Measurements from ENCODE around the gene RBM33. TPM values are rescaled to one million over a fixed set of nuclear protein-coding genes. Genes with fewer than 3 reads are reported as not detected.

RBM33 gene
- total and polyA plus RNA-seq, 8 donors = 14.6 to 40.1 (median 32.7) TPM

- ATAC-seq (peak in 1 of 4 donors; percentile 7), DNase-seq (no peak), FAIRE-seq (no peak)
- H3K4me3 ChIP-seq = no peak overlapping the region
- peaks cover 0 to 23% (median 13%) of the 10 kb centered on the region in 3 donors for H3K4me1 ChIP-seq
- H3K27me3 ChIP-seq = no peaks in the 10 kb centered on the region
- intact Hi-C loops (cut with DNase I) = no loop called here
- whole genome bisulfite sequencing, 2 donors = 90 to 92% methylated on average over 10 of the region's 10 CpGs
- H3K27ac ChIP-seq = no peak overlapping the region
- peaks cover 0 to 3% (median 2%) of the 10 kb centered on the region in 3 donors for H3K36me3 ChIP-seq
- TF ChIP-seq CTCF (IDR thresholded peaks at IDR 0.05) = no peak
- no peaks in the 10 kb centered on the region for H3K9me3 ChIP-seq
Observed at GRCh38 chr7:155758348-155758747, 113.9 kb downstream of the RBM33 start.

- H3K9me3 ChIP-seq = no peaks in the 10 kb centered on the region
- no peak for DNase-seq
- H3K36me3 ChIP-seq = peaks cover 0 to 17% (median 3%) of the 10 kb centered on the region in 3 donors
- no peak for ATAC-seq
- H3K4me1 ChIP-seq = peaks cover 0 to 15% (median 3%) of the 10 kb centered on the region in 3 donors
- intact Hi-C loops (cut with DNase I) = loop anchor here in 2 of 3 donors (10.0 kb wide), 2 partner anchors 345 to 375 kb away; no protein-coding TSS in a partner anchor
- H3K27me3 ChIP-seq = no peaks in the 10 kb centered on the region
- H3K4me3 ChIP-seq = no peak overlapping the region
- FAIRE-seq = no peak
- H3K27ac ChIP-seq = no peak overlapping the region
- 82 to 90% methylated on average over 9 of the region's 9 CpGs for WGBS, 2 donors
- TF ChIP-seq CTCF (IDR thresholded peaks at IDR 0.05) = no peak
Observed at GRCh38 chr7:155759740-155760430, 115.4 kb downstream of the RBM33 start.

DNA sequence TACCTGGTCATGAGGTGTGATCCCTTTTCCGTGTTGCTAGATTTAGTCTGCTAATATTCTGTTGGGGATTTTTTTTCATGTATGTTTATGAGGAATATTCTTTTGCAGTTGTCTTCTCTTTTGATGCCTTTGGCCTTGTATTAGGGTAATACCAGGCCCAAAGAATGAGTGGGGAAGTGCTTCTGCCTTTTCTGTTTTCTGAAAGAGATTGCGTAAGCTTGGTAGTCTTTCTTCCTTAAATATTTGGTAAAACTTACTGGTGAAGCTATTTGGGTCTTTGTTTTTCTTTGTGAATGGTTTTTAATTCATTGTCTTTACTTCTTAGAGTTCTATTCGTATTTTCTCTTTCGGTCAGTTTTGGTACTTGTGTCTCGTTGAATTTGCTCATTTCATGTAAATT lies 116.7 kb downstream of the RBM33 start:
- ATAC-seq = peak in 1 of 4 donors; percentile 28
- DNase-seq = no peak
- no peaks in the 10 kb centered on the region for H3K27me3 ChIP-seq

DNA sequence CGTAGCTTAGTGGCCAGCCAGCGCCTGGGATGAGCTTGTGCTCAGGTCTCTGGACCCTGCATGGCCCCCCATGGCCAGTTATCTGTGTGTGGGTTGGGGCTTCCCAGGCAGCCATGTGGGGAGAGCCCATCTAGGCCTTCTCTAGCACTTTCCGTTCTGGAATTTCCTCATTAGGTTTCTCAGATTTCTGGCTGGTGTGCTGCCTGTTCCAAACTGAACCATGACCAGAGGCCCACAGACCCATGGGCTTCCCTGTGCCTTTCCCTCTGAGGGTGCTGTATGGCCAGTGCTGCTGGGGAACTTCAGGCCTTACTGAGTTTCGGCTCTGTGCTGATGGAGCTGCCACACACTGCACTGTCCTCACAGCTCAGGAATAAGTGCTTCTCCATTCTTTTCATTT lies 117.6 kb downstream of the RBM33 start:
- Histone ChIP-seq H3K27me3 (no peaks in the 10 kb centered on the region), H3K36me3 (peaks cover 0 to 37% (median 13%) of the 10 kb centered on the region in 3 donors), H3K4me1 (peaks cover 0 to 3% (median 0%) of the 10 kb centered on the region in 3 donors), H3K9me3 (no peaks in the 10 kb centered on the region), H3K4me3 (no peak overlapping the region), H3K27ac (no peak overlapping the region)
- intact Hi-C loops (cut with DNase I) = loop anchor here in 2 of 3 donors (10.0 kb wide), 2 partner anchors 347 to 377 kb away; no protein-coding TSS in a partner anchor
- DNase-seq (no peak), ATAC-seq (no peak), FAIRE-seq (no peak)
- no peak for TF ChIP-seq CTCF (IDR thresholded peaks at IDR 0.05)
- WGBS, 2 donors = 92 to 94% methylated on average over 4 of the region's 4 CpGs

More for the DNA sequence above, 116.7 kb downstream of the RBM33 start:
- TF ChIP-seq CTCF (IDR thresholded peaks at IDR 0.05) = no peak
- H3K4me1 ChIP-seq = peaks cover 0 to 3% (median 0%) of the 10 kb centered on the region in 3 donors
- WGBS, 2 donors = 91 to 95% methylated on average over 5 of the region's 5 CpGs
- H3K9me3 ChIP-seq = no peaks in the 10 kb centered on the region
- H3K27ac ChIP-seq = no peak overlapping the region
- intact Hi-C loops (cut with DNase I) = loop anchor here in 2 of 3 donors (10.0 kb wide), 2 partner anchors 346 to 376 kb away; no protein-coding TSS in a partner anchor
- no peak overlapping the region for H3K4me3 ChIP-seq
- H3K36me3 ChIP-seq = peaks cover 0 to 29% (median 7%) of the 10 kb centered on the region in 3 donors
- no peak for FAIRE-seq

DNA sequence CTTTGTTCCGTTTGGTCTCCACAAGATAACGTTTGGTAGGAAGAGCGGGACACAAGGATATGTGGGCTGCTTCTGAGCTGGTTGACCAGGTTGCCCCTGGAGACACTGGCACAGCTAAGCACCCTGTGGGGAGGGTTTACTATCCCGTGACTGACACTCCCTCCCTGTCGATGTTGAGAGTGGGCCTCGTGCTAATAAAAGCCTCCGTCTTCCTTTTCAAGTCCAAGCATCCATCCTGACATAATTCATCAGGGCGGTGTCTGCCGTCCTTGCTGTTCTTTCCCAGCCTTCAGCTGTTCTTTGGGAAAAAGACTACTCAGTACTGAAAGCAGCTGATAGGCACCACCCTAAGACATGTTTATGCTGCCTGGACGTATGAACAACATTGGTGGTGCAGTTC lies 118.2 kb downstream of the RBM33 start:
- Histone ChIP-seq H3K4me1 (peaks cover 0 to 3% (median 0%) of the 10 kb centered on the region in 3 donors), H3K9me3 (no peaks in the 10 kb centered on the region), H3K4me3 (no peak overlapping the region), H3K27ac (no peak overlapping the region), H3K36me3 (peaks cover 0 to 43% (median 14%) of the 10 kb centered on the region in 3 donors), H3K27me3 (no peaks in the 10 kb centered on the region)
- FAIRE-seq (no peak), DNase-seq (no peak), ATAC-seq (no peak)
- TF ChIP-seq CTCF (IDR thresholded peaks at IDR 0.05) = no peak
- intact Hi-C loops (cut with DNase I) = loop anchor here in 2 of 3 donors (10.0 kb wide), 2 partner anchors 348 to 378 kb away; no protein-coding TSS in a partner anchor
- WGBS, 2 donors = 76 to 83% methylated on average over 10 of the region's 10 CpGs

Data from pancreas (tissue), 10 donors.